Lower leg skin (tissue), 3 donors: ENCODE results near the gene NPR2.

Source experiments
- CTCF ChIP-seq, 3 donors: fragments of 450-650 bp; IDR thresholded peaks; one replicate each; pipeline ENCODE4 v1.5.1; 2016; ENCODE audit warnings: antibody characterized with exemption in 3 of 3, mild to moderate bottlenecking in 3 of 3, moderate library complexity in 2 of 3
- POLR2A ChIP-seq, 2 donors: fragments of 450-650 bp; IDR thresholded peaks; one replicate each; pipeline ENCODE4 v1.6.1; 2016 to 2017; ENCODE audit warnings: antibody characterized with exemption in 2 of 2, mild to moderate bottlenecking in 1 of 2, moderate library complexity in 1 of 2

- no peak for TF ChIP-seq POLR2A (IDR thresholded peaks at IDR 0.05)
- no peak for TF ChIP-seq CTCF (IDR thresholded peaks at IDR 0.05)
Observed at GRCh38 chr9:35814106-35814840, 22.9 kb downstream of the NPR2 start.
